GM23338 (cell line): ENCODE data around the gene ISOC2. TPM values are rescaled to one million over a fixed set of nuclear protein-coding genes. Genes with fewer than 3 reads are reported as not detected.
A peak's percentile ranks its signal among the peaks of the same experiment; 100 is the strongest.
"Not testable (repeated sequence)": the region's sequence is repeated elsewhere in the genome, so short reads cannot be mapped to it uniquely, and the experiment has no call there.

Experiments used
- ATAC-seq: fragments of 200-7000 bp; cut with Tn5 transposase; 3 replicates; pipeline ENCODE4 v1.9.1; 2020
- DNase-seq: peaks from one replicate; pipeline ENCODE4 v3.0.0-alpha.2; 2015; ENCODE audit warnings: low spot score
- H2AFZ ChIP-seq: fragments of 200-600 bp; sonication (generic); 2 replicates; pipeline ENCODE4 v1.8.0; 2016; ENCODE audit warnings: antibody characterized with exemption, mild to moderate bottlenecking, moderate library complexity
- H3F3A ChIP-seq: fragments of 200-600 bp; sonication (generic); replicated peaks from 2 replicates; pipeline ENCODE4 v1.8.0; 2017; ENCODE audit warnings: antibody characterized with exemption, mixed run types, low read depth
- H3K27ac ChIP-seq: fragments of 200-600 bp; sonication (generic); 2 replicates; pipeline ENCODE4 v1.6.1; 2016; ENCODE audit warnings: low read depth
- H3K27me3 ChIP-seq: fragments of 200-600 bp; sonication (generic); 2 replicates; pipeline ENCODE4 v1.8.0; 2016; ENCODE audit warnings: mild to moderate bottlenecking, mixed run types, moderate library complexity; ENCODE audit not compliant: insufficient read depth
- H3K36me3 ChIP-seq: fragments of 200-600 bp; sonication (generic); 2 replicates; pipeline ENCODE4 v1.8.0; 2016; ENCODE audit warnings: mild to moderate bottlenecking; ENCODE audit not compliant: insufficient read depth
- H3K4me1 ChIP-seq: fragments of 200-600 bp; sonication (generic); 2 replicates; pipeline ENCODE4 v1.8.0; 2016; ENCODE audit warnings: mild to moderate bottlenecking, moderate library complexity; ENCODE audit not compliant: insufficient read depth
- H3K4me2 ChIP-seq: fragments of 200-600 bp; sonication (generic); 2 replicates; pipeline ENCODE4 v1.7.1; 2017; ENCODE audit warnings: mixed run types
- H3K4me3 ChIP-seq: fragments of 200-600 bp; sonication (generic); 2 replicates; pipeline ENCODE4 v1.6.1; 2016; ENCODE audit warnings: mixed run types
- H3K79me2 ChIP-seq: fragments of 200-600 bp; sonication (generic); replicated peaks from 2 replicates; pipeline ENCODE4 v1.8.0; 2017; ENCODE audit warnings: mild to moderate bottlenecking; ENCODE audit not compliant: insufficient read depth
- H3K9me2 ChIP-seq: fragments of 200-600 bp; sonication (generic); 2 replicates; pipeline ENCODE4 v1.8.0; 2017; ENCODE audit not compliant: insufficient read depth
- H4K20me1 ChIP-seq: fragments of 200-600 bp; sonication (generic); replicated peaks from 2 replicates; pipeline ENCODE4 v1.8.0; 2017; ENCODE audit warnings: mild to moderate bottlenecking; ENCODE audit not compliant: insufficient read depth
- H3K27ac Mint-ChIP-seq: 2 replicates; pipeline ENCODE4 v1.8.0; 2020; ENCODE audit warnings: inconsistent platforms, mild to moderate bottlenecking, moderate library complexity, mixed read lengths
- H3K27me3 Mint-ChIP-seq: 3 replicates; pipeline ENCODE4 v1.8.0; 2022; ENCODE audit warnings: low read depth, mild to moderate bottlenecking, moderate library complexity, mixed read lengths, inconsistent platforms; ENCODE audit not compliant: insufficient read depth, poor library complexity
- H3K36me3 Mint-ChIP-seq: 3 replicates; pipeline ENCODE4 v1.8.0; 2021; ENCODE audit warnings: low read depth, mild to moderate bottlenecking, inconsistent platforms, moderate library complexity, mixed read lengths
- H3K4me1 Mint-ChIP-seq: 3 replicates; pipeline ENCODE4 v1.8.0; 2020; ENCODE audit warnings: mild to moderate bottlenecking, inconsistent platforms, mixed read lengths
- H3K4me3 Mint-ChIP-seq: 3 replicates; pipeline ENCODE4 v1.8.0; 2021; ENCODE audit warnings: moderate library complexity, mild to moderate bottlenecking, inconsistent platforms, mixed read lengths
- H3K9me3 Mint-ChIP-seq: 3 replicates; pipeline ENCODE4 v1.8.0; 2020; ENCODE audit warnings: moderate library complexity, mild to moderate bottlenecking, inconsistent platforms, mixed read lengths
- CREB1 ChIP-seq: fragments of 250-450 bp; sonication (Bioruptor Pico); IDR thresholded peaks from 2 replicates; pipeline ENCODE4 v1.5.0; 2020; ENCODE audit warnings: low read depth, mild to moderate bottlenecking, moderate library complexity
- ETS1 ChIP-seq: IDR thresholded peaks from 2 replicates; pipeline ENCODE4 v1.6.1; 2016; ENCODE audit warnings: antibody characterized with exemption
- EZH2 ChIP-seq: fragments of 200-600 bp; sonication (generic); IDR thresholded peaks from one replicate; pipeline ENCODE4 v1.8.0; 2017; ENCODE audit warnings: antibody characterized with exemption, mild to moderate bottlenecking, low read depth; ENCODE audit not compliant: unreplicated experiment
- POLR2AphosphoS5 ChIP-seq: IDR thresholded peaks from 2 replicates; pipeline ENCODE4 v1.6.1; 2016; ENCODE audit warnings: antibody characterized with exemption, low read depth
- polyA plus RNA-seq: library from polyadenylated mRNA; unstranded; fragments of >200 nt; fragmentation: Nextera tagmentation; extraction: Ambion mirVana; gene quantifications from 2 replicates; pipeline ENCODE4 v1.2.1, GENCODE V29; 2016
- total RNA-seq: library from RNA; depleted of rRNA; stranded (reverse); fragments of >200 nt; shearing (Covaris generic); gene quantifications from 2 replicates; pipeline ENCODE4 v1.2.3, GENCODE V29; 2014

ISOC2 gene
- total and polyA plus RNA-seq, 2 experiments from 2014 or later = 62.6 to 85.2 TPM

- Mint-ChIP-seq H3K4me3 (peak overlapping the region; percentile 91), H3K9me3 (peaks cover 30% of the 10 kb centered on the region), H3K27ac (peak overlapping the region; percentile 98), H3K4me1 (peaks cover 18% of the 10 kb centered on the region), H3K27me3 (peaks cover 23% of the 10 kb centered on the region), H3K36me3 (peaks cover 60% of the 10 kb centered on the region)
- no peak for ATAC-seq
- Histone ChIP-seq H3K4me3 (peak overlapping the region; percentile 36; the same call in 1 of the 2 replicates), H3F3A (peaks cover 33% of the 10 kb centered on the region), H3K27me3 (no peaks in the 10 kb centered on the region), H3K4me1 (peaks cover 14% of the 10 kb centered on the region), H3K27ac (peak overlapping the region; percentile 89; the same call in 1 of the 2 replicates), H3K9me2 (peaks cover 8% of the 10 kb centered on the region), H3K79me2 (peaks cover 39% of the 10 kb centered on the region), H2AFZ (no peak overlapping the region), H4K20me1 (peaks cover 37% of the 10 kb centered on the region), H3K36me3 (peaks cover 29% of the 10 kb centered on the region), H3K4me2 (peak overlapping the region; percentile 61; the same call in 1 of the 2 replicates)
- DNase-seq = no peak
- TF ChIP-seq EZH2 (no peak), POLR2AphosphoS5 (no peak)
These were observed 52.9 kb downstream of the ISOC2 start for GRCh38 chr19:55408533-55408872.

- peak; percentile 95 for ATAC-seq
- H3K27me3 Mint-ChIP-seq = peaks cover 23% of the 10 kb centered on the region
- Histone ChIP-seq H3K4me2 (peak overlapping the region; percentile 93), H4K20me1 (peaks cover 42% of the 10 kb centered on the region), H3K9me2 (peaks cover 8% of the 10 kb centered on the region), H3K27me3 (no peaks in the 10 kb centered on the region), H3K27ac (peak overlapping the region; percentile 97), H3K4me3 (peak overlapping the region; percentile 94), H3F3A (peaks cover 38% of the 10 kb centered on the region), H3K36me3 (peaks cover 34% of the 10 kb centered on the region), H3K4me1 (peaks cover 19% of the 10 kb centered on the region), H2AFZ (no peak overlapping the region), H3K79me2 (peaks cover 44% of the 10 kb centered on the region)
- H3K4me1 Mint-ChIP-seq = peaks cover 22% of the 10 kb centered on the region
- peak; percentile 99 for DNase-seq
- H3K4me3 Mint-ChIP-seq = peak overlapping the region; percentile 91
- TF ChIP-seq ETS1 (no peak), CREB1 (CRISPR knock-in tag) (peak; percentile 95)
- peaks cover 65% of the 10 kb centered on the region for H3K36me3 Mint-ChIP-seq
- peak overlapping the region; percentile 98 for H3K27ac Mint-ChIP-seq
- H3K9me3 Mint-ChIP-seq = peaks cover 30% of the 10 kb centered on the region
These were observed 53.5 kb downstream of the ISOC2 start for GRCh38 chr19:55407800-55408532.

- Mint-ChIP-seq H3K27me3 (peaks cover 23% of the 10 kb centered on the region), H3K36me3 (peaks cover 70% of the 10 kb centered on the region), H3K27ac (peak within 1 kb of the TSS; percentile 98), H3K4me1 (peaks cover 25% of the 10 kb centered on the region), H3K4me3 (peak within 1 kb of the TSS; percentile 91), H3K9me3 (peaks cover 30% of the 10 kb centered on the region)
- DNase-seq, H3K27me3 ChIP-seq, H2AFZ ChIP-seq, H3K9me2 ChIP-seq: not testable (repeated sequence)
- Histone ChIP-seq H3K27ac (peak within 1 kb of the TSS; percentile 97), H3K79me2 (peaks cover 44% of the 10 kb centered on the region), H3K4me2 (peak within 1 kb of the TSS; percentile 93), H3F3A (peaks cover 43% of the 10 kb centered on the region), H4K20me1 (peaks cover 47% of the 10 kb centered on the region), H3K4me3 (peak within 1 kb of the TSS; percentile 94), H3K4me1 (peaks cover 21% of the 10 kb centered on the region), H3K36me3 (peaks cover 38% of the 10 kb centered on the region)
- ATAC-seq = peak; percentile 72
- TF ChIP-seq POLR2AphosphoS5 = peak; percentile 98
These were observed 54.0 kb downstream of the ISOC2 start, which contains the start of gene UBE2S for GRCh38 chr19:55407550-55407799. Gene UBE2S (minus strand): TSS chr19:55407788. CDS start chr19:55407589, 199 bp downstream.
